Heart right ventricle (tissue), 16 donors: ENCODE measurements around the gene VENTX. TPM values are rescaled to one million over a fixed set of nuclear protein-coding genes. Genes with fewer than 3 reads are reported as not detected.

Source experiments
- ATAC-seq, 8 donors: fragments of 200-7000 bp; cut with Tn5 transposase; one replicate each; pipeline ENCODE4 v1.9.1; 2020; ENCODE audit warnings: mild to moderate bottlenecking in 8 of 8, moderate library complexity in 8 of 8, moderate number of reproducible peaks in 1 of 8
- DNase-seq, 2 donors: peaks; one replicate each; pipeline ENCODE4 v3.0.0-alpha.2; 2020
- H3K27ac ChIP-seq, 10 donors: fragments of 200-600 bp; sonication (generic) in 2 of 10; one replicate each; pipeline versions ENCODE4 v1.5.0 to v1.8.0; 2020 to 2022; ENCODE audit warnings: mild to moderate bottlenecking in 3 of 10
- H3K27me3 ChIP-seq, 7 donors: fragments of 200-600 bp; one replicate each; pipeline ENCODE4 v1.8.0; 2021 to 2022; ENCODE audit warnings: mild to moderate bottlenecking in 2 of 7
- H3K36me3 ChIP-seq, 9 donors: fragments of 200-600 bp; sonication (generic) in 1 of 9; one replicate each; pipeline versions ENCODE4 v1.5.0 to v1.8.0; 2020 to 2022; ENCODE audit warnings: mild to moderate bottlenecking in 2 of 9
- H3K4me1 ChIP-seq, 9 donors: fragments of 200-600 bp; sonication (generic) in 1 of 9; one replicate each; pipeline versions ENCODE4 v1.5.0 to v1.8.0; 2020 to 2022; ENCODE audit warnings: mild to moderate bottlenecking in 4 of 9
- H3K4me3 ChIP-seq, 10 donors: fragments of 200-600 bp; sonication (generic) in 2 of 10; one replicate each; pipeline versions ENCODE4 v1.5.0 to v1.8.0; 2020 to 2022; ENCODE audit warnings: mild to moderate bottlenecking in 7 of 10, moderate library complexity in 2 of 10
- H3K9me3 ChIP-seq, 11 donors: fragments of 200-600 bp in 10 of 11; sonication (generic) in 2 of 11; one replicate each; pipeline versions ENCODE4 v1.5.0 to v1.8.0; 2013 to 2022; ENCODE audit warnings: mild to moderate bottlenecking in 2 of 11, control low read depth in 1 of 11, moderate library complexity in 1 of 11
- WGBS, 2 donors: extraction: QIAGEN DNeasy Blood & Tissue Kit; methylation state at CpG; one replicate each; pipeline ENCODE4 v1.1.7; 2013; ENCODE audit warnings: inconsistent platforms in 1 of 2; 5-methylcytosine and 5-hydroxymethylcytosine counted together
- intact Hi-C, 10 donors: fragments of 100-400 bp; cut with DNase I; formaldehyde crosslinking; loops; one replicate each; pipeline versions ENCODE4 v1.11.1 to v1.14.2; 2022
- polyA plus RNA-seq, 2 donors: library from polyadenylated mRNA; stranded (reverse); fragments of 200-250 nt; gene quantifications; one replicate each; pipeline ENCODE4 v1.2.3, GENCODE V29; 2013
- total RNA-seq, 10 donors: library from RNA; stranded (reverse); fragmentation: NEBNext Ultra II Directional in 3 of 10; extraction: Animal tissue kit (Norgen Biotek cat#: 25700) in 3 of 10; gene quantifications; one replicate each; pipeline versions ENCODE4 v1.2.1 to v1.2.4, GENCODE V29; 2021 to 2023
- TF ChIP-seq, protein P1 (sequence below), 9 donors: fragments of 200-600 bp; sonication (generic) in 2 of 9; IDR thresholded peaks; one replicate each; pipeline versions ENCODE4 v1.5.0 to v1.8.0; 2021 to 2022; ENCODE audit warnings: antibody characterized with exemption in 9 of 9, mild to moderate bottlenecking in 5 of 9, moderate library complexity in 1 of 9
- donor health status: Arrhythmogenic right ventricular cardiomyopathy.
- donor health status: ischemic (EF 13 %, LVEDD 7.1; RV severe dilation, severe dysfunction).
- donor health status: healthy with polysubstance abuse.
- donor health status: DM: no; HTN: yes; CAD: no.
- donor health status: DM: no; HTN: no; CAD: no.
- donor health status: ischemic (EF 25% LVEDD 6.9; RV normal size, moderate dysfunction).
- donor health status: ischemic (EF 25% LVEDD 5.7; RV mildly dilated, moderate dysfunction).
- donor health status: healthy.
- donor health status: DM: yes; HTN: yes; CAD: no.
- donor health status: Ischemic cardiomyopathy.
- donor health status: ischemic (EF 35%, LVEDD 5.7; RV mildly dilated, moderate dysfunction).
- donor health status: nonischemic (EF 11% LVEDD 7.7; RV severe dilation, severe dysfunction).
- donor health status: DM: yes; HTN: yes; CAD: no.
- donor health status: PGD.
- donor health status: ischemic (EF 29% LVEDD 5.4; RV normal size, mild dysfunction).
- donor health status: nonischemic (EF 23%, LVEDD 6.1; RV moderate dilation, normal function).

The VENTX gene
- total and polyA plus RNA-seq, 12 donors = 0.19 to 1.5 (median 0.64) TPM; not detected in 1

- TF ChIP-seq, protein P1, sequence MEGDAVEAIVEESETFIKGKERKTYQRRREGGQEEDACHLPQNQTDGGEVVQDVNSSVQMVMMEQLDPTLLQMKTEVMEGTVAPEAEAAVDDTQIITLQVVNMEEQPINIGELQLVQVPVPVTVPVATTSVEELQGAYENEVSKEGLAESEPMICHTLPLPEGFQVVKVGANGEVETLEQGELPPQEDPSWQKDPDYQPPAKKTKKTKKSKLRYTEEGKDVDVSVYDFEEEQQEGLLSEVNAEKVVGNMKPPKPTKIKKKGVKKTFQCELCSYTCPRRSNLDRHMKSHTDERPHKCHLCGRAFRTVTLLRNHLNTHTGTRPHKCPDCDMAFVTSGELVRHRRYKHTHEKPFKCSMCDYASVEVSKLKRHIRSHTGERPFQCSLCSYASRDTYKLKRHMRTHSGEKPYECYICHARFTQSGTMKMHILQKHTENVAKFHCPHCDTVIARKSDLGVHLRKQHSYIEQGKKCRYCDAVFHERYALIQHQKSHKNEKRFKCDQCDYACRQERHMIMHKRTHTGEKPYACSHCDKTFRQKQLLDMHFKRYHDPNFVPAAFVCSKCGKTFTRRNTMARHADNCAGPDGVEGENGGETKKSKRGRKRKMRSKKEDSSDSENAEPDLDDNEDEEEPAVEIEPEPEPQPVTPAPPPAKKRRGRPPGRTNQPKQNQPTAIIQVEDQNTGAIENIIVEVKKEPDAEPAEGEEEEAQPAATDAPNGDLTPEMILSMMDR (IDR thresholded peaks at IDR 0.05) = no peak
- 85% methylated on average over 35 of the region's 35 CpGs for WGBS, 2 donors
- ATAC-seq (no peak), DNase-seq (no peak)
- Histone ChIP-seq H3K4me1 (peaks cover 0 to 23% (median 6%) of the 10 kb centered on the region in 9 donors), H3K27me3 (peaks cover 0 to 27% (median 22%) of the 10 kb centered on the region in 7 donors), H3K9me3 (no peaks in the 10 kb centered on the region), H3K4me3 (no peak overlapping the region), H3K36me3 (peaks cover 0 to 70% (median 0%) of the 10 kb centered on the region in 9 donors), H3K27ac (no peak overlapping the region)
- intact Hi-C loops = no loop called here
Observed at GRCh38 chr10:133271521-133272300, 34.1 kb downstream of the VENTX start.

DNA sequence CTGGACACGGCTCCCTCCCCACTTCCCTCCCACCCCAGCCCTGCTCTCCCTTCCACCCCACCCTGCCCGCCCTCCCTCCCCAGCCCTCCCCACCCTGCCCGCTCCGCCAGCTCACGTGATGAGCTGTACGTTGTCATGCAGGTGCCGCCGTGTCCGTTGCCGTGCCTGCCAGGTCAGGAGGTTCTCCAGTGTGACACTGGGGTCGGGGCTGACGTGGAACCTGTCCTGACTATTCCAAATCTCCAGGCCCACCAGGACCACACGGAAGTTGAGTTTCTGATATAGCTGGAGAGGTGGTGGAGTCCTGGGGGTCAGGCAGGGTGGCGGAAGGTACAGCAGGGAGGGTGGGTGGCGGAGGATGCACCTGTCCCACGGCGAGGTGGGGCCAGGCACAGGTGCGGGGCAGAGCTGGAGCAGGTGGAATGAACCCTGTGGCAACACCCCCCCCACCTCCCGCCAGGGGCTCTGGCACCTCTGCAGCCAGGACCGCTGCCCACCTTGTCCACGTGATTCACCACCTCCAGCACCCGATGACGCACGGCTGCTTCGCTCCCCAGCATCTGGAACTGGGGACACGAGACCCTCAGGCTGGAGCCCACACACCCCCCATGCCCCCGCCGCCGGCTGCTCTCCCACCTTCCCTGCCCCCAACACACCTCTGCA is 34.8 kb downstream of the VENTX start:
- Histone ChIP-seq H3K36me3 (peaks cover 0 to 64% (median 0%) of the 10 kb centered on the region in 9 donors), H3K27me3 (peaks cover 0 to 33% (median 27%) of the 10 kb centered on the region in 7 donors), H3K27ac (no peak overlapping the region), H3K4me1 (peaks cover 0 to 30% (median 13%) of the 10 kb centered on the region in 9 donors), H3K9me3 (no peaks in the 10 kb centered on the region), H3K4me3 (no peak overlapping the region)
- intact Hi-C loops = no loop called here
- 83 to 87% methylated on average over 29 of the region's 29 CpGs for WGBS, 2 donors
- TF ChIP-seq, protein P1 (IDR thresholded peaks at IDR 0.05) = no peak
- DNase-seq (no peak), ATAC-seq (no peak)

GRCh38 chr10:133272964-133273420 is 35.3 kb downstream of the VENTX start:
- ATAC-seq (no peak), DNase-seq (no peak)
- WGBS, 2 donors = 91 to 92% methylated on average over 25 of the region's 25 CpGs
- Histone ChIP-seq H3K36me3 (peaks cover 0 to 59% (median 0%) of the 10 kb centered on the region in 9 donors), H3K27ac (no peak overlapping the region), H3K4me1 (peaks cover 0 to 36% (median 13%) of the 10 kb centered on the region in 9 donors), H3K27me3 (peaks cover 0 to 33% (median 27%) of the 10 kb centered on the region in 7 donors), H3K9me3 (no peaks in the 10 kb centered on the region), H3K4me3 (no peak overlapping the region)
- intact Hi-C loops = no loop called here
- TF ChIP-seq, protein P1 (IDR thresholded peaks at IDR 0.05) = no peak

DNA sequence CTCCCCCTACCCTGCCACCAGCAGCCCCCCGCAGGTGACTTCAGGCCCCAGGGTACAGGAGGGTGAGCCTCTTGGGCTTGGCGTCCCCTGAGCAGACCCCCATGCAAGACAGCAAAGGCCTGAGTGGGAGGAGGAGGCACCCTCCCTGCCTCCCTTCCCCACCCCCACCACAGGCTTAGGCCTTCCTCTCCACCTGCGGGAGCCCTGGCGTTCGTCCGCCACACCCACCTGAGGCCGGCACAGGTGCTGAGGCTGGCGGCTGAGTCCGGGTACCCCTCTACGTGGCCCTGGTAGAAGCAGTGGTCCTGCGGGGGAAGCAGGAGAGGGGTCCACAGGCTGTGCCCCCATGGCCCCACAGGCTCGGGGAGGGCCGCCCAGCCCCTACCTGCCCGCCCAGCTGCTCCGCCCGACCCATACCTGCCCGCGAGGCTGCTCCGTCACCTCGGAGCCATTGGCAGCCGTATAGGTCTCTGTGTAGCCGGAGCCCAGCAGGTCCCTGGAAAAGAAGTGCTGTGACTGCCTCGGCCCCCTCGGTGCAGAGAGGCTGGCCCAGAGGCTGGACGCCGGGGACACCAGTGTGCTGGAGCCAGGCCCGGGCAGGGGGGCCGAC is 36.0 kb downstream of the VENTX start:
- TF ChIP-seq, protein P1 (IDR thresholded peaks at IDR 0.05) = no peak
- DNase-seq = no peak
- Histone ChIP-seq H3K9me3 (no peaks in the 10 kb centered on the region), H3K4me3 (no peak overlapping the region), H3K4me1 (peaks cover 0 to 42% (median 13%) of the 10 kb centered on the region in 9 donors), H3K27me3 (peaks cover 0 to 33% (median 27%) of the 10 kb centered on the region in 7 donors), H3K27ac (no peak overlapping the region), H3K36me3 (peaks cover 0 to 53% (median under 1%) of the 10 kb centered on the region in 9 donors)
- WGBS, 2 donors = 90 to 92% methylated on average over 25 to 28 of the region's 28 CpGs
- no peak for ATAC-seq
- intact Hi-C loops = no loop called here
